ENCODE data around the gene EVI5L. TPM values are rescaled to one million over a fixed set of nuclear protein-coding genes. Genes with fewer than 3 reads are reported as not detected.

The EVI5L gene
- total and polyA plus RNA-seq, 2 of the 13 experiments (the other 11 are each of a cell fraction or from before 2014, with no cell fraction given): 1.7 to 2.4 TPM

DNA sequence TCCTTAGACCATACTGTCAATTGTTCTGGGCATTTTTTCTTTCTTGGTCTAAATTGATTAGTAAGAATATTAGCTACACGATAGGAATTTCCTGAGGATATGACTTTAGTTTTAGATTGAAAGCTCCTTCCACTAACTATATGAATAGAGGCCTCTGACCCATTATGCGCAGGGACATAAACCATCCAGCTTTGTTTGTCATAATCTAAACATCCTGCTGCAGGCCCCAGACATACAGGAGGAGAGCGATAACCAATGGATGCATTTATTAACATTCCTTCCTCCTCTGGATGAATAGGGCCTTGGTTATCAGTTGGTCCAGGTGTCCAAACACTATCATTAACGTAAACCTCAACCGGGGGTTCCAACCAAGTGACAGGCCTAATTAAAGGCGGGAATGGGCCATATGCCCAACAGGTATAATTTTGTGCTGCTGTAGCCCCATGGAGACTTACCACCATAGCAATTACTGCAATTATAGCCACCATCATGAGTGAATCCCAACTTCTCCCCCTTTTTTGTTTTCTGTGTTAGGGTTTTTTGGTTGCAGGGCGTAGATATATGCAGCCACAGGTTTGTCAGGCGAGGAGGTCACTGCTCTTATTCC lies 34.4 kb upstream of the EVI5L start:
- ChIA-PET POLR2A (no interaction called here), CTCF (ENCODE audit: low intra/inter-chr PET ratio, low total read pairs) (no interaction called here)
- intact Hi-C loops (cut with micrococcal nuclease; ENCODE audit: unreplicated experiment) (no loop called here), in situ Hi-C loops (cut with HindIII; ENCODE audit: extremely low pct_ligation_motif_present, low pct_unique_long_range_greater_than_20kb) (loop anchor here (10.0 kb wide), 2 partner anchors 111 to 231 kb away; partner anchors contain the start of gene TRAPPC5)
- Histone ChIP-seq H2AFZ (ENCODE audit: low read length) (no peak overlapping the region), H4K20me1 (ENCODE audit: insufficient read depth, low read length) (no peaks in the 10 kb centered on the region), H3K9me3 (ENCODE audit: low read length) (no peaks in the 10 kb centered on the region), H3K27me3 (ENCODE audit: control insufficient read depth in 1 of 2, insufficient read depth in 2 of 2, low read length in 2 of 2) (peaks cover 0 to 36% of the 10 kb centered on the region in 2 experiments), H3K4me3 (replicated peaks in 1 of 3; ENCODE audit: insufficient read depth in 1 of 3, low read depth in 2 of 3, low read length in 3 of 3) (no peak overlapping the region), H3K9ac (ENCODE audit: insufficient read depth, low read depth, low read length) (no peak overlapping the region), H3K4me2 (ENCODE audit: low read depth, low read length) (no peak overlapping the region), H3K27ac (ENCODE audit: extremely low read length, insufficient read depth, low read length) (no peak overlapping the region), H3K79me2 (ENCODE audit: insufficient read depth, low read length) (no peaks in the 10 kb centered on the region), H3K36me3 (replicated peaks in 1 of 2; ENCODE audit: control insufficient read depth in 1 of 2, insufficient read depth in 2 of 2, low read length in 2 of 2) (no peaks in the 10 kb centered on the region), H3K4me1 (ENCODE audit: insufficient read depth, low read length) (0 out of 2 replicates have a peak, but pooled peaks cover 4% of the 10 kb centered on the region)
- no peak for FAIRE-seq
- TF ChIP-seq ZNF691 (CRISPR knock-in tag; IDR thresholded peaks at IDR 0.05; ENCODE audit: borderline replicate concordance, low read depth): no peak
- TF ChIP-seq IRF1 (CRISPR knock-in tag; IDR thresholded peaks at IDR 0.05; ENCODE audit: low read depth): no peak
- no peak for TF ChIP-seq ZNF468 (CRISPR knock-in tag; IDR thresholded peaks at IDR 0.05)
- no peak for TF ChIP-seq ARNT2 (CRISPR knock-in tag; IDR thresholded peaks at IDR 0.05; ENCODE audit: low read depth)
- no peak for TF ChIP-seq PHF5A (CRISPR knock-in tag; IDR thresholded peaks at IDR 0.05; ENCODE audit: low read depth, unreplicated experiment)
- no TSS peak for BruUV-seq (replicated peaks)
- ATAC-seq: no peak
- 30% methylated on average over 7 of the region's 8 CpGs for WGBS (ENCODE audit: low lambda C conversion rate)
- DNase-seq (ENCODE audit: low spot score): no peak
